PC-3 (cell line): ENCODE data around the gene FAM107B. TPM values are rescaled to one million over a fixed set of nuclear protein-coding genes. Genes with fewer than 3 reads are reported as not detected.

Experiments used
- ATAC-seq: fragments of 200-7000 bp; cut with Tn5 transposase; 2 replicates; pipeline ENCODE4 v1.9.1; 2020; ENCODE audit warnings: mild to moderate bottlenecking, moderate library complexity
- BruUV-seq: library from RNA; stranded (reverse); fragments of 400-500 nt; replicated peaks from 2 replicates; lab custom pipeline; 2021; lab: Mats Ljungman, UMichigan
- CTCF ChIA-PET: fragments of 300-600 bp; sonication (Branson Sonifier 250); formaldehyde crosslinking; loops from one replicate; lab custom pipeline; 2022; ENCODE audit warnings: antibody characterized with exemption; lab: Charles Lee
- POLR2A ChIA-PET: fragments of 300-600 bp; sonication (Branson Sonifier 250); formaldehyde crosslinking; loops from one replicate; lab custom pipeline; 2022; ENCODE audit warnings: antibody characterized with exemption; ENCODE audit not compliant: unreplicated experiment; lab: Charles Lee
- DNase-seq: peaks from one replicate; pipeline ENCODE4 v3.0.0-alpha.2; 2015
- H2AFZ ChIP-seq: fragments of 300-600 bp; sonication (generic); 2 replicates; pipeline ENCODE4 v1.6.0; 2016; ENCODE audit warnings: antibody characterized with exemption, low read length
- H3F3A ChIP-seq: fragments of 300-600 bp; sonication (generic); one replicate; pipeline ENCODE4 v1.6.0; 2017; ENCODE audit warnings: antibody characterized with exemption, low read length, control low read depth, mild to moderate bottlenecking; ENCODE audit not compliant: unreplicated experiment
- H3K27ac ChIP-seq: fragments of 300-600 bp; sonication (generic); 2 replicates; pipeline ENCODE4 v1.5.1; 2016; ENCODE audit warnings: mild to moderate bottlenecking, low read length
- H3K27me3 ChIP-seq: fragments of 300-600 bp; sonication (generic); 2 replicates; pipeline ENCODE4 v1.6.1; 2016; ENCODE audit warnings: low read length, mixed read lengths
- H3K36me3 ChIP-seq: fragments of 300-600 bp; sonication (generic); 2 replicates; pipeline ENCODE4 v1.6.1; 2016; ENCODE audit warnings: low read depth, mixed run types, low read length, mixed read lengths
- H3K4me1 ChIP-seq: fragments of 300-600 bp; sonication (generic); 2 replicates; pipeline ENCODE4 v1.5.1; 2016; ENCODE audit warnings: low read length; ENCODE audit not compliant: insufficient read depth
- H3K4me2 ChIP-seq: fragments of 300-600 bp; sonication (generic); 2 replicates; pipeline ENCODE4 v1.6.0; 2016; ENCODE audit warnings: low read length
- H3K4me3 ChIP-seq: fragments of 300-600 bp; sonication (generic); 2 replicates; pipeline ENCODE4 v1.5.1; 2016; ENCODE audit warnings: mild to moderate bottlenecking, low read length, mixed read lengths
- H3K79me2 ChIP-seq: fragments of 300-600 bp; sonication (generic); 2 replicates; pipeline ENCODE4 v1.6.1; 2017; ENCODE audit warnings: low read length, mixed read lengths
- H3K9ac ChIP-seq: fragments of 300-600 bp; sonication (generic); 2 replicates; pipeline ENCODE4 v1.6.0; 2016; ENCODE audit warnings: mild to moderate bottlenecking, low read length
- H3K9me2 ChIP-seq: fragments of 300-600 bp; sonication (generic); replicated peaks from 2 replicates; pipeline ENCODE4 v1.6.1; 2016; ENCODE audit warnings: mixed run types, low read length, mixed read lengths
- H3K9me3 ChIP-seq: fragments of 300-600 bp; sonication (generic); 2 replicates; pipeline ENCODE4 v1.6.1; 2016; ENCODE audit warnings: low read length, mixed read lengths
- H4K20me1 ChIP-seq: fragments of 300-600 bp; sonication (generic); 2 replicates; pipeline ENCODE4 v1.6.1; 2016; ENCODE audit warnings: low read length, mixed read lengths
- EZH2 ChIP-seq: fragments of 300-600 bp; sonication (generic); IDR thresholded peaks from one replicate; pipeline ENCODE4 v1.6.1; 2017; ENCODE audit warnings: antibody characterized with exemption, mild to moderate bottlenecking, low read length; ENCODE audit not compliant: unreplicated experiment
- EZH2phosphoT487 ChIP-seq: fragments of 300-600 bp; sonication (generic); IDR thresholded peaks from 2 replicates; pipeline ENCODE4 v1.6.1; 2018; ENCODE audit warnings: mild to moderate bottlenecking, antibody characterized with exemption, low read length, borderline replicate concordance
- intact Hi-C: fragments of 100-400 bp; cut with micrococcal nuclease; formaldehyde crosslinking; loops from 2 replicates; pipeline ENCODE4 v1.9.0; 2023
- total RNA-seq: library from RNA; depleted of rRNA; stranded (reverse); fragments of >200 nt; gene quantifications from 2 replicates; pipeline ENCODE4 v1.2.3, GENCODE V29; 2014
- TF ChIP-seq, protein P1 (sequence below): fragments of 300-600 bp; sonication (generic); conservative IDR thresholded peaks from 2 replicates; pipeline ENCODE4 v1.5.1; 2017; ENCODE audit warnings: antibody characterized with exemption, low read depth, mild to moderate bottlenecking, low read length

FAM107B gene
- total RNA-seq, 1 experiment from 2014 or later: 36.6 TPM

DNA sequence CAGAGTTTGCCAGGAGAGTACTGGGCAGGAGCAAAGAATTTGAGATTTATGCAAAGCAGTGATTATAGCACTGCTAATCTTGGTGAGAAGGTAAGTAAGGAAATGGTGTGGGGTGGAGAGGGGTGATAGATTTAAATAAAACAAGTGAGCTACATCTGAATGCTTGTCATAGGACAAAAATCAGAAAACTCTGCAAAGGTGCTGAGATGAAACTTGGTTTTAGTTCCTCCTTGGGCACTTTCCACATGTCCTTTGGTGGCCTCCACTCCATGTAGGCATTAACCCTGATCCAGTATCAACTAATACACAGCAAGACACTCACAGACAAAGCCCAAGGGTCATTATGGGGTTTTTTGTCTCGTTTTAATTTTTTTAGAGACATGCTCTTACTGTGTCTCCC lies 25.7 kb upstream of the FAM107B start:
- no peaks in the 10 kb centered on the region for H4K20me1 ChIP-seq
- DNase-seq: no peak
- POLR2A ChIA-PET: no interaction called here
- H3F3A ChIP-seq: no peaks in the 10 kb centered on the region
- H3K79me2 ChIP-seq: no peaks in the 10 kb centered on the region
- no peak overlapping the region for H3K9ac ChIP-seq
- no peak for ATAC-seq
- no peak overlapping the region for H3K27ac ChIP-seq
- no peak overlapping the region for H2AFZ ChIP-seq
- no peaks in the 10 kb centered on the region for H3K27me3 ChIP-seq
- no TSS peak for BruUV-seq
- H3K4me3 ChIP-seq: no peak overlapping the region
- no peaks in the 10 kb centered on the region for H3K4me1 ChIP-seq
- TF ChIP-seq EZH2phosphoT487 (no peak), EZH2 (no peak)
- TF ChIP-seq, protein P1, sequence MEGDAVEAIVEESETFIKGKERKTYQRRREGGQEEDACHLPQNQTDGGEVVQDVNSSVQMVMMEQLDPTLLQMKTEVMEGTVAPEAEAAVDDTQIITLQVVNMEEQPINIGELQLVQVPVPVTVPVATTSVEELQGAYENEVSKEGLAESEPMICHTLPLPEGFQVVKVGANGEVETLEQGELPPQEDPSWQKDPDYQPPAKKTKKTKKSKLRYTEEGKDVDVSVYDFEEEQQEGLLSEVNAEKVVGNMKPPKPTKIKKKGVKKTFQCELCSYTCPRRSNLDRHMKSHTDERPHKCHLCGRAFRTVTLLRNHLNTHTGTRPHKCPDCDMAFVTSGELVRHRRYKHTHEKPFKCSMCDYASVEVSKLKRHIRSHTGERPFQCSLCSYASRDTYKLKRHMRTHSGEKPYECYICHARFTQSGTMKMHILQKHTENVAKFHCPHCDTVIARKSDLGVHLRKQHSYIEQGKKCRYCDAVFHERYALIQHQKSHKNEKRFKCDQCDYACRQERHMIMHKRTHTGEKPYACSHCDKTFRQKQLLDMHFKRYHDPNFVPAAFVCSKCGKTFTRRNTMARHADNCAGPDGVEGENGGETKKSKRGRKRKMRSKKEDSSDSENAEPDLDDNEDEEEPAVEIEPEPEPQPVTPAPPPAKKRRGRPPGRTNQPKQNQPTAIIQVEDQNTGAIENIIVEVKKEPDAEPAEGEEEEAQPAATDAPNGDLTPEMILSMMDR: no peak
- CTCF ChIA-PET: no interaction called here
- H3K36me3 ChIP-seq: no peaks in the 10 kb centered on the region
- H3K9me2 ChIP-seq: no peaks in the 10 kb centered on the region
- H3K4me2 ChIP-seq: no peak overlapping the region
- no peaks in the 10 kb centered on the region for H3K9me3 ChIP-seq
- intact Hi-C loops: no loop called here

DNA sequence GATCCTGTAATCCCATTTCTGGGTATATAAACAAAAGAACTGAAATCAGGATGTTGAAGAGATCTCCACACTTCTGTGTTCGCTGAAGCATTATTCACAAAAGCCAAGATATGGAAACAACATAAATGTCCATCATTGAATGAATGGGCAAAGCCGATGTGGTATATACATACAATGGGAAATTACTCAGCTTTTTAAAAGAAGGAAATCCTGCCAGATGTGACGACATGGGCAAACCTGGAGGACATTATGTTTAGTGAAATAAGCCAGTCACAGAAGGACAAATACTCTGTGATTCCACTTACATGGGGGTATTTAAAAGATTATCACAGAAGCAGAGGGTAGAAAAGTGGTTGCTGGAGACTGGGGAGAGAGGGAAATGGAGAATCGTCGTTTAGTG lies 23.9 kb upstream of the FAM107B start:
- H3K36me3 ChIP-seq: no peaks in the 10 kb centered on the region
- CTCF ChIA-PET: no interaction called here
- H3K79me2 ChIP-seq: no peaks in the 10 kb centered on the region
- H3F3A ChIP-seq: no peaks in the 10 kb centered on the region
- peak; percentile 26 for DNase-seq
- no peak overlapping the region for H3K27ac ChIP-seq
- POLR2A ChIA-PET: interaction anchor here (0.7 kb wide), 1 partner anchor 161 kb away, joined by 4 read pairs; no protein-coding TSS in a partner anchor
- ATAC-seq: peak; percentile 11; the same call in 1 of the 2 replicates
- H3K4me1 ChIP-seq: no peaks in the 10 kb centered on the region
- H3K4me3 ChIP-seq: no peak overlapping the region
- H3K9me2 ChIP-seq: no peaks in the 10 kb centered on the region
- H3K9me3 ChIP-seq: no peaks in the 10 kb centered on the region
- intact Hi-C loops: no loop called here
- no peak overlapping the region for H2AFZ ChIP-seq
- no peak overlapping the region for H3K4me2 ChIP-seq
- H3K9ac ChIP-seq: no peak overlapping the region
- no TSS peak for BruUV-seq
- no peaks in the 10 kb centered on the region for H4K20me1 ChIP-seq
- no peak for TF ChIP-seq EZH2
- no peak for TF ChIP-seq EZH2phosphoT487
- TF ChIP-seq, protein P1: no peak
- no peaks in the 10 kb centered on the region for H3K27me3 ChIP-seq

DNA sequence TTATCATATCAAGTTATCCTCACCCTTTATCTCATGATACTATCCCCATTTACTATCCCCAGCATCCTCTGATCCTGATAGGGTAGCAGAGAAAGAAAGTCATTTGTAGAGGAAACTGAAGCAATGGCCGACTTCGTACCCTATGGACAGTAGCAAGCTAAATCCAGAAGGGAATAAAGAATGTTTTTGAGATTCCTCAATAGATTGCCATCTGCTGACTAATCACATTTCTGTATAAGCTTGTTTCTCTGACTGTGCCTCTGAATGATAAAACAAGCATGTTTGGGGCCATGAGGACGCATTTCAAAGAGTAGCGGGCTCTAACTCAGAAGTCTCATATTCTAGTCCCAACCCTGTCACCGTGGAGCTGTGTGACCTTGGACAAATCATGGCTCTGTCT lies 13.2 kb upstream of the FAM107B start:
- Histone ChIP-seq H3K9ac (no peak overlapping the region), H3K27ac (no peak overlapping the region), H3K4me2 (no peak overlapping the region), H3K4me3 (no peak overlapping the region), H3K9me3 (no peaks in the 10 kb centered on the region), H3K36me3 (no peaks in the 10 kb centered on the region), H3K9me2 (no peaks in the 10 kb centered on the region), H3K27me3 (no peaks in the 10 kb centered on the region), H3K79me2 (no peaks in the 10 kb centered on the region), H2AFZ (no peak overlapping the region), H3F3A (peaks cover 2% of the 10 kb centered on the region), H3K4me1 (peaks cover 10% of the 10 kb centered on the region), H4K20me1 (no peaks in the 10 kb centered on the region)
- ATAC-seq: no peak
- no peak for DNase-seq
- no TSS peak for BruUV-seq
- CTCF ChIA-PET: no interaction called here
- POLR2A ChIA-PET: no interaction called here
- intact Hi-C loops: no loop called here
- TF ChIP-seq EZH2 (no peak), EZH2phosphoT487 (no peak)
- TF ChIP-seq, protein P1: no peak
